Activated CD8-positive, alpha-beta T cell treated with anti-CD3 and anti-CD28 coated beads, Interleukin-2, amount 10 ng/mL, durations not matched to agents 7 days and 5 days (primary cell): ENCODE measurements around the gene TRAF3IP1. TPM values are rescaled to one million over a fixed set of nuclear protein-coding genes. Genes with fewer than 3 reads are reported as not detected.
"Not testable (repeated sequence)": the region's sequence is repeated elsewhere in the genome, so short reads cannot be mapped to it uniquely, and the experiment has no call there.

ENCODE experiments used
- ATAC-seq: fragments of 150-1000 bp; cut with Tn5 transposase; one replicate; pipeline ENCODE4 v1.10.0; 2021; ENCODE audit warnings: moderate library complexity
- CTCF ChIA-PET: fragments of 350-600 bp; sonication (Branson Sonifier 250); formaldehyde crosslinking; loops from one replicate; lab custom pipeline; 2021; ENCODE audit warnings: antibody characterized with exemption; lab: Charles Lee
- POLR2A ChIA-PET: fragments of 350-600 bp; sonication (Branson Sonifier 250); formaldehyde crosslinking; loops from one replicate; lab custom pipeline; 2021; ENCODE audit warnings: antibody characterized with exemption; lab: Charles Lee
- DNase-seq: peaks from one replicate; pipeline ENCODE4 v3.0.0-alpha.2; 2020
- H3K27ac Mint-ChIP-seq: one replicate; pipeline ENCODE4 v1.8.0; 2021; ENCODE audit warnings: mild to moderate bottlenecking, mixed read lengths
- H3K27me3 Mint-ChIP-seq: one replicate; pipeline ENCODE4 v1.8.0; 2021; ENCODE audit warnings: low read depth, mixed read lengths
- H3K36me3 Mint-ChIP-seq: one replicate; pipeline ENCODE4 v1.8.0; 2021; ENCODE audit warnings: low read depth, mixed read lengths
- H3K4me1 Mint-ChIP-seq: one replicate; pipeline ENCODE4 v1.8.0; 2021; ENCODE audit warnings: low read depth, mixed read lengths
- H3K4me3 Mint-ChIP-seq: one replicate; pipeline ENCODE4 v1.8.0; 2021; ENCODE audit warnings: mild to moderate bottlenecking, mixed read lengths
- H3K9me3 Mint-ChIP-seq: one replicate; pipeline ENCODE4 v1.8.0; 2022; ENCODE audit warnings: mixed read lengths; ENCODE audit not compliant: insufficient read depth
- total RNA-seq, 2 experiments: library from RNA; stranded (reverse); gene quantifications; one replicate each; pipeline ENCODE4 v1.2.3, GENCODE V29; 2021

TRAF3IP1 gene, protein sequence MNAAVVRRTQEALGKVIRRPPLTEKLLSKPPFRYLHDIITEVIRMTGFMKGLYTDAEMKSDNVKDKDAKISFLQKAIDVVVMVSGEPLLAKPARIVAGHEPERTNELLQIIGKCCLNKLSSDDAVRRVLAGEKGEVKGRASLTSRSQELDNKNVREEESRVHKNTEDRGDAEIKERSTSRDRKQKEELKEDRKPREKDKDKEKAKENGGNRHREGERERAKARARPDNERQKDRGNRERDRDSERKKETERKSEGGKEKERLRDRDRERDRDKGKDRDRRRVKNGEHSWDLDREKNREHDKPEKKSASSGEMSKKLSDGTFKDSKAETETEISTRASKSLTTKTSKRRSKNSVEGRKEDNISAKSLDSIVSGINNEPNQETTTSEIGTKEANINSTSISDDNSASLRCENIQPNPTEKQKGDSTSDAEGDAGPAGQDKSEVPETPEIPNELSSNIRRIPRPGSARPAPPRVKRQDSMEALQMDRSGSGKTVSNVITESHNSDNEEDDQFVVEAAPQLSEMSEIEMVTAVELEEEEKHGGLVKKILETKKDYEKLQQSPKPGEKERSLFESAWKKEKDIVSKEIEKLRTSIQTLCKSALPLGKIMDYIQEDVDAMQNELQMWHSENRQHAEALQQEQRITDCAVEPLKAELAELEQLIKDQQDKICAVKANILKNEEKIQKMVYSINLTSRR
- 1 to 10 TPM; 7.1 to 7.5 TPM for total RNA-seq

DNA sequence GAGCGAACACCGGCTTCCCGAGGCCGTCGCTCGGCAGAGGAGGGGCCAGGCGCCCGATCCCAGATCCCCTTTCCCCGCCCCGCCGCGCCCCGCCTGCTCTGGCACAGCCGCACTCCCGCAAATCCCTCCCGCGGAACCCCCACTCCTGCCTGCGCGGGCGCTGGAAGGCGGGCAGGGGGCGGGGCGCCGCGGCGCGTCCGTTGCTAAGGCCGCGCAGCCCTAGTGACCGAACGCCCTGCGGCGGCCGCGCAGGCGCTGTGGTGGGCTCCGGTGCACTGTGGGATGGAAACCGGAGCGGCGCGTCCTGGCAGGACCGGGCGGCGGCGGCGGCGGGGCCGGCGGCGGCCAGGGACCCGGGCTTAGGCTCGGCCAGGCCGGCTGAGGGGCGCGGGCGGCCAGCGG, at the start of gene TRAF3IP1:
TRAF3IP1 (plus strand) TSS at position 273 of the 402 bp plus-strand sequence. CDS start 145 bp downstream, outside the sequence.
- POLR2A ChIA-PET: no interaction called here
- Mint-ChIP-seq H3K9me3 (no peaks in the 10 kb centered on the region), H3K4me1 (peaks cover 13% of the 10 kb centered on the region)

GRCh38 chr2:238270606-238271005, 49.7 kb upstream of the TRAF3IP1 start:
- H3K27ac Mint-ChIP-seq: no peak overlapping the region

More for the DNA sequence above, at the start of gene TRAF3IP1:
- Mint-ChIP-seq H3K4me3 (peak within 1 kb of the TSS; percentile 71), H3K27ac (no peak within 1 kb of the TSS), H3K36me3 (no peaks in the 10 kb centered on the region), H3K27me3 (peaks cover 12% of the 10 kb centered on the region)
- ATAC-seq (peak; percentile 94), DNase-seq (peak; percentile 85)
- CTCF ChIA-PET: no interaction called here

DNA sequence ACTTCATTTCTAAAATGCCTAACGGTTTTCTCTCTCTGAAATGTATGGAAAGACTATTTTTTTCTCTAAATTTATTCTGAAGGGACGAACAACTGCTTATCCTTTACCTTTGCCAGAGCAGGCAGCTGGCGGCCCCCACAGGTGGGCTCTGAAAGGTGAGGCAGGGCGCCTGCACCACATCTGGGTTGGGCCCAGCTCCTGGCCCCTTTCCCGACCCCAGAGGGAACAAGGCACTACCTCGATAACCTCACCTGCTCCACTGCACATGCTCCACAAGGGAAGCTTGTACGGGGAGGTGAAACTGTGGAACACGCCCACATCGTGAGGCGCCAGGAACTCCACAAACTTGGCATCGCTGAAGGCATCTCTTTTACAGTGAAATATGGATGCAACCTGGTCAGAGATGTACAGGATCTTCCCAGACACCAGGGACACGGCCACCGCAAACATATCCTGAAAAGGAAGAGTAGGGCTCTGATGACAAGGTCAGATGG, 49.2 kb upstream of the TRAF3IP1 start:
- Mint-ChIP-seq H3K9me3 (no peaks in the 10 kb centered on the region), H3K4me1 (no peaks in the 10 kb centered on the region), H3K36me3 (peaks cover 31% of the 10 kb centered on the region), H3K27ac (no peak overlapping the region), H3K27me3 (no peaks in the 10 kb centered on the region), H3K4me3 (no peak overlapping the region)
- CTCF ChIA-PET: interaction anchor here (1.8 to 2.7 kb wide), 2 partner anchors 7 to 10 kb away, joined by 4 to 13 read pairs; no protein-coding TSS in a partner anchor
- ATAC-seq: no peak
- POLR2A ChIA-PET: no interaction called here
- DNase-seq: no peak

More at GRCh38 chr2:238270606-238271005, 49.7 kb upstream of the TRAF3IP1 start:
- no peak overlapping the region for H3K4me3 Mint-ChIP-seq
- no peaks in the 10 kb centered on the region for H3K27me3 Mint-ChIP-seq
- no peaks in the 10 kb centered on the region for H3K9me3 Mint-ChIP-seq
- no peak for DNase-seq
- ATAC-seq: no peak
- CTCF ChIA-PET: interaction anchor here (1.8 kb wide), 1 partner anchor 10 kb away, joined by 4 read pairs; no protein-coding TSS in a partner anchor
- no peaks in the 10 kb centered on the region for H3K4me1 Mint-ChIP-seq
- POLR2A ChIA-PET: no interaction called here
- H3K36me3 Mint-ChIP-seq: peaks cover 31% of the 10 kb centered on the region

- H3K27me3 Mint-ChIP-seq, ATAC-seq, H3K9me3 Mint-ChIP-seq, H3K27ac Mint-ChIP-seq, H3K4me1 Mint-ChIP-seq, DNase-seq, H3K4me3 Mint-ChIP-seq: not testable (repeated sequence)
- H3K36me3 Mint-ChIP-seq: peaks cover 35% of the 10 kb centered on the region
- POLR2A ChIA-PET: interaction anchor here (0.7 kb wide), 1 partner anchor 8 kb away, joined by 3 read pairs; no protein-coding TSS in a partner anchor
- CTCF ChIA-PET: interaction anchor here (2.7 kb wide), 1 partner anchor 8 kb away, joined by 13 read pairs; no protein-coding TSS in a partner anchor
Measured at GRCh38 chr2:238271686-238272085, 48.6 kb upstream of the TRAF3IP1 start.

GRCh38 chr2:238272156-238272555, 48.2 kb upstream of the TRAF3IP1 start:
- Mint-ChIP-seq H3K9me3 (no peaks in the 10 kb centered on the region), H3K36me3 (peaks cover 34% of the 10 kb centered on the region), H3K27ac (no peak overlapping the region), H3K27me3 (no peaks in the 10 kb centered on the region), H3K4me3 (no peak overlapping the region), H3K4me1 (no peaks in the 10 kb centered on the region)
- ChIA-PET POLR2A (interaction anchor here (0.7 kb wide), 1 partner anchor 9 kb away, joined by 3 read pairs; no protein-coding TSS in a partner anchor), CTCF (interaction anchor here (2.7 kb wide), 1 partner anchor 8 kb away, joined by 13 read pairs; no protein-coding TSS in a partner anchor)
- DNase-seq (no peak), ATAC-seq (no peak)

GRCh38 chr2:238273433-238273832, 46.9 kb upstream of the TRAF3IP1 start:
- H3K9me3 Mint-ChIP-seq, H3K4me3 Mint-ChIP-seq, DNase-seq, H3K27ac Mint-ChIP-seq, H3K4me1 Mint-ChIP-seq, ATAC-seq, H3K27me3 Mint-ChIP-seq, POLR2A ChIA-PET: not testable (repeated sequence)
- CTCF ChIA-PET: interaction anchor here (2.7 kb wide), 1 partner anchor 10 kb away, joined by 13 read pairs; no protein-coding TSS in a partner anchor
- peaks cover 27% of the 10 kb centered on the region for H3K36me3 Mint-ChIP-seq

DNA sequence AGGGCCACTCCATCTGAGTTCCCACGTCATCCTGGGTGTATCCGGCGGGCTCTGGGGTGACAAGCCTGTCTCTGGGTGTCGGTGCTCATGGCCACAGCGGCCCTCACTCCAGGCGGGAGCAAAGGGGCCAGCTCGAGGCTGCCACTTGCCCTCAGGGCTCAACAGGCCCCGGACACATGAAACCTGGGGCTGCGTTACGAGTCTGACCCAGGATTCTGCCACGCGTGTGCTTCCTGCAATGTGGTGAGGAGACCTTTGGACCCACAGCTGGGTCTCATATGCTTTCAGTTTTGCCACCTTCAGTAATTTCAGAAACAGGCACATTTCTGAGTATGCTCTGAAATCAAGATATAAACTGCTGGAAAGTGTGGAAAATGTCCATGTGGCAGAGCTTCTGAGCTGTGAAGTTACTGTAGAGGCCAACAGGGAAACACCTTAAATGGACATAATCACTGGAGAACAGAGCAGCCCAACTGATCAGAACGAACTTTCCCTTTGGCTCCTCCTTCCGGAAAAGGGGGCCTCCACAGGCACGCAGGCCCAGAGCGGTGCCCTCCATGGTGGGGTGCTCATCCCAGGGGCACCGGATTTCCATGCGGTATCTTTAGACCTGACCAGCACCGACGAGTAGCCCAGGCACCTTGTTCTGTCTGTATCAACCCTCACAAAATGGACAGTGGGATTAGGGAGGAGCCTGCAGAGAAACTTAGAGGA, 46.0 kb upstream of the TRAF3IP1 start:
- Mint-ChIP-seq H3K9me3 (no peaks in the 10 kb centered on the region), H3K27ac (no peak overlapping the region), H3K4me3 (no peak overlapping the region), H3K4me1 (no peaks in the 10 kb centered on the region), H3K36me3 (peaks cover 27% of the 10 kb centered on the region), H3K27me3 (no peaks in the 10 kb centered on the region)
- POLR2A ChIA-PET: no interaction called here
- DNase-seq (no peak), ATAC-seq (no peak)
- CTCF ChIA-PET: interaction anchor here (2.0 to 2.7 kb wide), 2 partner anchors 11 kb away, joined by 13 to 15 read pairs; no protein-coding TSS in a partner anchor

- ATAC-seq (no peak), DNase-seq (no peak)
- ChIA-PET POLR2A (no interaction called here), CTCF (interaction anchor here (0.9 kb wide), 1 partner anchor 12 kb away, joined by 3 read pairs; no protein-coding TSS in a partner anchor)
- H3K27ac Mint-ChIP-seq: no peak overlapping the region
- peaks cover 19% of the 10 kb centered on the region for H3K36me3 Mint-ChIP-seq
- no peaks in the 10 kb centered on the region for H3K27me3 Mint-ChIP-seq
- H3K4me1 Mint-ChIP-seq: peaks cover 10% of the 10 kb centered on the region
- H3K4me3 Mint-ChIP-seq: no peak overlapping the region
- no peaks in the 10 kb centered on the region for H3K9me3 Mint-ChIP-seq
Measured at GRCh38 chr2:238277695-238278094, 42.6 kb upstream of the TRAF3IP1 start.

DNA sequence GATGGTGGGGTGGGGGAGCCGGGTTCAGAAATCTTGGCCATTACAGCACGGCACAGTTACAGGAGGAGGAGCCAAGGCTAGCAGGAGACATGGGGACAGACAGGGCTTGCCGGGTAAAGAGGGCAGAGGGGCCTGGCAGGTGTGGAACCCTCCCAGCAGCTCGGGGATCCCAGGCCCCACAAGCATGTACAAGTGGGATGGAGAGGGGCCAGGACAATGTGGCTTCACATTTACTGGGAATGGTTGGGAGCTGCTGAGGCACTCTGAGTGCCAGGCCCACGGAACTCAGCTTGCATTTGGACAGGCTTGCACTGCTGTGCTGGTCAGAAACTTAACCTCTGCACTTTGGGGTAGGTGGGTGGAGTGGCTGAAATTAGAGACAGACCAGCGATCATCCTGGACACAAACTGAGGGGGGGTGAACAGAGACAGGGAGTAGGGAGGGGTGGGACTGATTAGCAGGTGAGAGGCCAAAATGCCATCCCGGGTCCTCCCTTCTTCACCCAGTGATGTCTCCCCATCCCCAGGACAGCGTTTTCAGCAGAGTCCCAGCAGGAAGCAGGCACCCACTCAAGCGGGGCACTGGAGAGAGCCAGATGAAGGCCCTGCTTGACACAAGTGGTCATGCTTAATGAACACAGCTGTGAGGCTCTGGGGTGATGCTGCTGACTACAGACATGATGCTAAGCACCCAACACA, 41.5 kb upstream of the TRAF3IP1 start:
- H3K9me3 Mint-ChIP-seq: no peaks in the 10 kb centered on the region
- peaks cover 10% of the 10 kb centered on the region for H3K4me1 Mint-ChIP-seq
- POLR2A ChIA-PET: no interaction called here
- CTCF ChIA-PET: interaction anchor here (0.9 to 1.1 kb wide), 2 partner anchors 10 to 16 kb away, joined by 3 read pairs; no protein-coding TSS in a partner anchor
- peaks cover 16% of the 10 kb centered on the region for H3K36me3 Mint-ChIP-seq
- no peak for ATAC-seq
- H3K4me3 Mint-ChIP-seq: no peak overlapping the region
- DNase-seq: no peak
- H3K27ac Mint-ChIP-seq: no peak overlapping the region
- H3K27me3 Mint-ChIP-seq: no peaks in the 10 kb centered on the region

DNA sequence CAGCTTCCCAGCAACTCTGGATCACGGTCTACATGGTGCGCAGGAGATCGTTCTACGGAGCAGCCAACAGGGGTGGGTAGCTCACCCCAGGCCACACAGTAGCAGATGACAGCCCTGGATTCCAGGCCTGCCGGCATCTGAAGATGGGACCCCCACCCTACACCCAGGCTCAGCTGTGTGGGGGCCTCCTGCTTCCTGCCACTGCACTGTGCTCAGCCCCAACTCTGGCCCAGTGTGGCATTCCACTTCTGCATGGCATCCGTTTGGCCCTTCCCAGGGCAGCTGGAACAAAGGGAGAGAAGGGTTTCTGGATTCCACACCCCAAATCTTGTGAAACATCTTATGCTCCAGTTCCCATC, 41.0 kb upstream of the TRAF3IP1 start:
- Mint-ChIP-seq H3K4me1 (peaks cover 10% of the 10 kb centered on the region), H3K36me3 (peaks cover 14% of the 10 kb centered on the region), H3K27me3 (no peaks in the 10 kb centered on the region), H3K9me3 (no peaks in the 10 kb centered on the region), H3K4me3 (no peak overlapping the region), H3K27ac (no peak overlapping the region)
- ChIA-PET POLR2A (no interaction called here), CTCF (interaction anchor here (1.1 kb wide), 1 partner anchor 16 kb away, joined by 3 read pairs; no protein-coding TSS in a partner anchor)
- ATAC-seq (no peak), DNase-seq (no peak)
